Stomach (tissue), 9 donors: Measurements from ENCODE around the gene CDKN1A. TPM values are rescaled to one million over a fixed set of nuclear protein-coding genes. Genes with fewer than 3 reads are reported as not detected.

ENCODE experiments used
- DNase-seq, 2 donors: peaks; one replicate each; pipeline versions ENCODE4 v3.0.0 to v3.0.0-alpha.2; 2013 to 2019
- H3K27ac ChIP-seq, 5 donors: fragments of 200-600 bp in 4 of 5; sonication (generic) in 4 of 5; one replicate each; pipeline ENCODE4 v1.5.1; 2013 to 2019; ENCODE audit warnings: mild to moderate bottlenecking in 1 of 5, moderate library complexity in 1 of 5
- H3K27me3 ChIP-seq, 3 donors: fragments of 200-600 bp; sonication (generic); one replicate each; pipeline ENCODE4 v1.5.1; 2017 to 2019; ENCODE audit warnings: mixed run types in 1 of 3
- H3K36me3 ChIP-seq, 4 donors: fragments of 200-600 bp; sonication (generic); 1 replicate in 3 of 4; 2 replicates in 1 of 4; pipeline ENCODE4 v1.5.1; 2016 to 2019
- H3K4me1 ChIP-seq, 4 donors: fragments of 200-600 bp; sonication (generic); one replicate each; pipeline ENCODE4 v1.5.1; 2016 to 2019
- H3K4me3 ChIP-seq, 4 donors: fragments of 200-600 bp; sonication (generic) in 3 of 4; one replicate each; pipeline ENCODE4 v1.5.1; 2016 to 2019; ENCODE audit warnings: mild to moderate bottlenecking in 1 of 4
- H3K9me3 ChIP-seq, 4 donors: fragments of 200-600 bp; sonication (generic); one replicate each; pipeline ENCODE4 v1.5.1; 2016 to 2019
- CTCF ChIP-seq, 7 experiments: fragments of 450-650 bp in 4 of 7; fragments of 200-600 bp in 3 of 7; sonication (generic) in 3 of 7; IDR thresholded peaks; one replicate each; pipeline ENCODE4 v1.5.1; 2016 to 2019; ENCODE audit warnings: antibody characterized with exemption in 7 of 7, control low read depth in 2 of 7, mild to moderate bottlenecking in 1 of 7
- EP300 ChIP-seq: sonication (generic); formaldehyde crosslinking; IDR thresholded peaks from one replicate; pipeline ENCODE4 v1.6.1; 2017; ENCODE audit warnings: antibody characterized with exemption
- POLR2A ChIP-seq, 4 donors: fragments of 450-650 bp; IDR thresholded peaks; one replicate each; pipeline ENCODE4 v1.6.1; 2016; ENCODE audit warnings: antibody characterized with exemption in 4 of 4, control low read depth in 2 of 4, mild to moderate bottlenecking in 1 of 4, moderate library complexity in 1 of 4
- POLR2AphosphoS5 ChIP-seq, 3 donors: sonication (generic); formaldehyde crosslinking; IDR thresholded peaks; one replicate each; pipeline ENCODE4 v1.6.1; 2016; ENCODE audit warnings: antibody characterized with exemption in 3 of 3
- WGBS, 5 donors: extraction: QIAGEN DNeasy Blood & Tissue Kit in 3 of 5; methylation state at CpG; one replicate each; pipeline versions ENCODE4 v1.1.5 to v1.1.7; 2013 to 2018; 5-methylcytosine and 5-hydroxymethylcytosine counted together
- intact Hi-C: fragments of 100-400 bp; cut with DNase I; formaldehyde crosslinking; loops from one replicate; pipeline ENCODE4 v1.15.1; 2023; ENCODE audit warnings: low total_unique reads
- polyA plus RNA-seq, 3 donors: library from polyadenylated mRNA; stranded (reverse); fragments of 200-250 nt; gene quantifications; one replicate each; pipeline ENCODE4 v1.2.3, GENCODE V29; 2013
- total RNA-seq, 5 donors: library from RNA; depleted of rRNA; stranded (reverse); fragments of >200 nt; gene quantifications; one replicate each; pipeline versions ENCODE4 v1.1.0 to v1.2.3, GENCODE V29; 2014 to 2016
- donor health status: healthy with polysubstance abuse.
- donor health status: Bipolar disorder and iron deficiency.
- donor health status: healthy.

CDKN1A gene
- total and polyA plus RNA-seq, 8 donors = 36.5 to 118 (median 61.4) TPM

- intact Hi-C loops = no loop called here
- no peak overlapping the region for H3K4me3 ChIP-seq
- H3K27me3 ChIP-seq = no peaks in the 10 kb centered on the region
- 86 to 91% (median 89%) methylated on average over 4 of the region's 4 CpGs for WGBS, 5 donors
- no peak for DNase-seq
- TF ChIP-seq POLR2A (IDR thresholded peaks at IDR 0.05) (no peak), EP300 (no peak), CTCF (IDR thresholded peaks at IDR 0.05) (no peak), POLR2AphosphoS5 (IDR thresholded peaks at IDR 0.05) (no peak)
- H3K27ac ChIP-seq = no peak overlapping the region
- H3K36me3 ChIP-seq = no peaks in the 10 kb centered on the region
- H3K4me1 ChIP-seq = no peaks in the 10 kb centered on the region
- H3K9me3 ChIP-seq = no peaks in the 10 kb centered on the region
These were observed 34.3 kb downstream of the CDKN1A start for GRCh38 chr6:36712816-36713215.

GRCh38 chr6:36713846-36714245 is 35.3 kb downstream of the CDKN1A start:
- Histone ChIP-seq H3K4me3 (no peak overlapping the region), H3K27ac (no peak overlapping the region), H3K27me3 (no peaks in the 10 kb centered on the region), H3K4me1 (no peaks in the 10 kb centered on the region), H3K36me3 (no peaks in the 10 kb centered on the region), H3K9me3 (no peaks in the 10 kb centered on the region)
- TF ChIP-seq POLR2AphosphoS5 (IDR thresholded peaks at IDR 0.05) (no peak), POLR2A (IDR thresholded peaks at IDR 0.05) (no peak), CTCF (IDR thresholded peaks at IDR 0.05) (no peak), EP300 (no peak)
- WGBS, 5 donors = 66 to 88% (median 86%) methylated on average over 4 to 8 of the region's 8 CpGs
- no peak for DNase-seq
- intact Hi-C loops = no loop called here

- DNase-seq = no peak
- H3K4me3 ChIP-seq = no peak overlapping the region
- no peaks in the 10 kb centered on the region for H3K36me3 ChIP-seq
- no peaks in the 10 kb centered on the region for H3K27me3 ChIP-seq
- WGBS, 5 donors = 80 to 92% (median 88%) methylated on average over 9 to 10 of the region's 10 CpGs
- H3K4me1 ChIP-seq = no peaks in the 10 kb centered on the region
- no peak for TF ChIP-seq EP300
- H3K27ac ChIP-seq = no peak overlapping the region
- H3K9me3 ChIP-seq = no peaks in the 10 kb centered on the region
- intact Hi-C loops = no loop called here
These were observed 36.0 kb downstream of the CDKN1A start for GRCh38 chr6:36714511-36714910.

DNA sequence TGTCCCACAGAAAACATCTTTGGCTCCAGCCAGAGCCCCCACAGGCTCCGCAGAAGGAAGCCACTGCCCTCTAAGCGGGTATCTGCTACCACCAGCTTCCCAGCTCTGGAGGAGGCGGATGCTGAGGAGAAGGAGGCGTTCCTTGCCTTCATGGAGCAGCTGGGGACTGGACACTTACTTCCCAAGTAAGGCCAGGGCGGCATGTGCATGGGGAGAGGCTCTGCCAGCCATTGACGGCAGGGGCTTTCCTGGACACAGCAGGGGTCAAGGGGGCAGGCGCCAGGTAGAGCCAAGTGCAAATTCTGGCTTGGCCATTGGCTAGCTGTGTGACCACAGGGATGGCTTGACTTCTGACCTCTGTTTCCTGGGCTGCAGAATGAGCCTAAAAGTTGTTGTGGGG is 37.0 kb downstream of the CDKN1A start:
- Histone ChIP-seq H3K4me3 (no peak overlapping the region), H3K4me1 (no peaks in the 10 kb centered on the region), H3K36me3 (no peaks in the 10 kb centered on the region), H3K27me3 (no peaks in the 10 kb centered on the region), H3K9me3 (no peaks in the 10 kb centered on the region), H3K27ac (no peak overlapping the region)
- intact Hi-C loops = no loop called here
- TF ChIP-seq CTCF (IDR thresholded peaks at IDR 0.05) = no peak
- TF ChIP-seq EP300 = no peak
- TF ChIP-seq POLR2AphosphoS5 (IDR thresholded peaks at IDR 0.05) = no peak
- TF ChIP-seq POLR2A (IDR thresholded peaks at IDR 0.05) = no peak
- DNase-seq = no peak
- 86 to 94% (median 89%) methylated on average over 5 to 7 of the region's 7 CpGs for WGBS, 5 donors

DNA sequence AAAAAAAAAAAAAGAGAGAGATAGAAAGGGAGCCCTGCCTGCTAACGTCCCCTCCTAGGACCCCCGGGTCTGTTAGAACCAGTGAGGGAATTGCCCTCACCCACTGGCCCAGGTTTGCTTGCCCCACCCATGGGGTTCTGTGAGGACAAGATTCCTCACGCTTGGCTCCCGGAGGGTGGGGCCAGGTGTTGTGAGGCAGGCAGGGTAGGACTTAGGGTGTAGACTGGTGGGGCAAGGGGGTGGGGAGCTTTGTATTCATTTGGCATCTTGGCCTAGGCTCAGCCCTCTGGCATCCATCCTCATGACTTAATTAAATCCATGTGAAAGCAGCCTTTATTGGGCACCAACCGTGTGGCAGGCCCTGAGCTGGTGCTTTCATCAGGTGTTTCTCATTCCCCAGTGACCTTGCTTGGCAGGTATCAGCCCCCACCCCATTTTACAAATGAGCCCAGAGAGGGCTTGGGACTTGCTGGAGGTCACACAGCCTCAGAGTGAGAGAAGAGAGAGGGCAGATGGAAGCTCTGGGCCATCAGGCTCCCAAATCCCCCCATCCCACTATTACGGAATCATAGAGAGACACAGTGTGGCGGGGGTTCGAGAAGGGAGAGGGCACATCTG is 38.1 kb downstream of the CDKN1A start:
- Histone ChIP-seq H3K36me3 (no peaks in the 10 kb centered on the region), H3K27me3 (no peaks in the 10 kb centered on the region), H3K4me3 (no peak overlapping the region), H3K9me3 (no peaks in the 10 kb centered on the region), H3K4me1 (no peaks in the 10 kb centered on the region), H3K27ac (no peak overlapping the region)
- intact Hi-C loops = no loop called here
- peak in 1 of 2 donors; percentile 50 for DNase-seq
- no peak for TF ChIP-seq POLR2A (IDR thresholded peaks at IDR 0.05)
- no peak for TF ChIP-seq EP300
- no peak for TF ChIP-seq POLR2AphosphoS5 (IDR thresholded peaks at IDR 0.05)
- no peak for TF ChIP-seq CTCF (IDR thresholded peaks at IDR 0.05)
- WGBS, 5 donors = 58 to 72% (median 68%) methylated on average over 8 of the region's 8 CpGs
